ENCODE data around the gene SMIM44.

- TF ChIP-seq CTCF (IDR thresholded peaks at IDR 0.05; ENCODE audit: low read depth, low read length) (no peak), EZH2phosphoT487 (IDR thresholded peaks at IDR 0.05; ENCODE audit: low read depth) (no peak)
Measured at GRCh38 chr19:3528080-3528479, 44.8 kb upstream of the SMIM44 start.
